Activated naive CD4-positive, alpha-beta T cell (primary cell): ENCODE results near the gene LDLRAD3.
A peak's percentile ranks its signal among the peaks of the same experiment; 100 is the strongest.
"Not testable (repeated sequence)": the region's sequence is repeated elsewhere in the genome, so short reads cannot be mapped to it uniquely, and the experiment has no call there.

Source experiments
- DNase-seq, 4 experiments: peaks; one replicate each; lab custom pipeline; 2025; lab: John Stamatoyannopoulos, UW

LDLRAD3 gene

GRCh38 chr11:35943713-35944502 lies at the start of gene LDLRAD3:
Gene LDLRAD3, plus strand, starts transcription at chr11:35944062. Its CDS starts 37 bp downstream, at chr11:35944099.
- DNase-seq: peak in 1 of 4 experiments; percentile 2

- DNase-seq: no peak
Observed at GRCh38 chr11:35897019-35897418, 46.8 kb upstream of the LDLRAD3 start.

DNA sequence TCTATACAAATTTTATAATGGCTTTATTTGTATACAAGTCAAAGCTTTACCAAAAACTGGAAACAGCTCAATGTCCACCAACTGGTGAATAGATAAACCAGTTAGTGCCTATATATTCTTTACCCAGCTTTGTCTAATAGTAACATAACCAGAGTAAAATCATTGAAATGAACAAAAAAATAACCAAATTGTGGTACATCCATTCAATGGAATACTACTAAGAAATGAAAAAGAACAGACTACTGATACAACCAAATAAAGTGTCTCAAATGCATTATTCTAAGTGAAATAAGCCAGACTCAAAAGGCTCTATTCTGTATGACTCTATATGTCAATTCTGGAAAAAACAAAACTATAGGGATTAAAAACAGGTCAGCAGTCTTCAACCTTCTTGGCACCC lies 40.9 kb upstream of the LDLRAD3 start:
- no peak for DNase-seq

DNA sequence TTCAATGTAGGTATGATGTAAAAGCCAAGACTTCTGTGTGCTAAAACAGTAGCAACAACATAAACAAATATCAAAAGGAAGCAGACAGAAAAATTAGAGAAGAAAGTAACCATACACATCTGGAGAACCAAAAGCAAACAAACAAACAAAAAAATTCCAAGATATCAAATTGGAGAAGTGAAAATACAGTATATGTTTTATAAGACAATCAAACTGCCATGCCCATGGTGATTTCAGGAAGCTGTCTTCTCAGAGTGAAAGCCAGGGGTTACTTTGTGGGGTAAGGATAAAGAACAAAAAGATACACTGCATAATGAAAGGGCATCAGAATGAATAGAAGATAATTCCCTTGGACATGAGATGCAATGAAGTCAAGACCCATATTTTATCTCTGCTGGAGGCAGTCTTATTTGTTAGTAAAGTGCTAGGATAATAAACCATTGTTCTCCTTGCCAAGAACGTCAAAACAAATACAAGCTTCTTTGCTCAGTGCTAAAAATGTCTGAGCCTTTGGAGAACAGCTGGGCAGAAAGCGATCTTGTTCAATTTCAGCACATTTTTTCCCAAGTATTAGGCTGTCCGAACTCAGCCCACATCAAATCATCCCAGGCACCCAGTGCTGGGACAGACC lies 38.1 kb upstream of the LDLRAD3 start:
- no peak for DNase-seq

- no peak for DNase-seq
Observed at GRCh38 chr11:35906277-35906661, 37.6 kb upstream of the LDLRAD3 start.

DNA sequence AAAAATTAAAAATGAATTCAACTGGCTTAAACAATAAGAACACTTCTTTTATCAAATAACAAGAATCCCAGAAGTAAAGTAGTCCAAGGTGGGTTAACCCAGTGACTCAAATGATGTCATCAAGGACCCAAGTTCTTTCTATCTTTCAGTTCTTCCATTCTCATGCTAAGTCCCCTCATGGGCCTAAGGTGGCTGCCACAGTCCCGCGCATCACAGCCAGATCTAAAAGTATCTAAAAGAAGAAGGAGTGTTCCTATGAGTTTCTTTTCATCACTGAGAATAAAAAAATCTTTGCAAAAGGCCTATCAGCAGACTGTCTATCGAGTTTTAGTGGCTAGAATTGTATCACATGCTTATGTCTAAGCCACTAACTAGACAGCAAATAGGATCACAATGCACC lies 37.2 kb upstream of the LDLRAD3 start:
- no peak for DNase-seq

DNA sequence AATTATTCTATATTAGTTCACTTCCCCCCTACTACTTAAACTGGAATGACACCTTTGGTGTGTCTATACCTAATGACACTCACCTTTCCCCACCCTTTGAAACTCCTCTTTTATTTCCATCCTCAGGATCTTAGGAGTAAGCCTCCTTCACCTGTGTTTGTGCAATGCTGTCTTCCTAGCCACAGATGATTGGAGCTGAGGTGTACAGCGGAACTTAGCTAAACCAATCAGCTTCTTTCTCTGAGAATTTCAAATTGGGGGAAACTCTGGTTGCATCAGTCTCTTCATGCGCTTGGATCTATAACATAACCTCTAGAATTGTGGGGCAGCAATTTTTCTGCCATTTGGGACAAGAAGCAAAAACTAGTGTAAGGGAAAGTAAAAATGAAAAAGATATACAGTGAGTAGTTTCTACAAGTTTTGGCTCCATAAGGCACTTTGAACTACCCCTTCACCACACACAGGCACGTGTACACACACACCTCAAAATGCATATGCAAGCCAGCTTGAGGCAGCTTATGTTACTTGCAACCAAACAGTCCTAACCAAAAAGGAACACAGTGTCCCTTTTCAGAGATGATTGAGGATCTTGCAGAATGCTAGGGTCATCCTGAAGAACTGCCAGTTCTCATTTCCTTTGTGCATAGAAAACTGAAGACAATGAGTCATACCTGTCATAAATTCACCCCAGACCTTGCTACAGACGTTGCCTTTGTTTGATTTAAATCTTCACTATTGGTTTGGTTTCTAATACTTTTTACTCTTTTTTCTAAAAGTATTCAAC lies 36.0 kb upstream of the LDLRAD3 start:
- DNase-seq: no peak

DNA sequence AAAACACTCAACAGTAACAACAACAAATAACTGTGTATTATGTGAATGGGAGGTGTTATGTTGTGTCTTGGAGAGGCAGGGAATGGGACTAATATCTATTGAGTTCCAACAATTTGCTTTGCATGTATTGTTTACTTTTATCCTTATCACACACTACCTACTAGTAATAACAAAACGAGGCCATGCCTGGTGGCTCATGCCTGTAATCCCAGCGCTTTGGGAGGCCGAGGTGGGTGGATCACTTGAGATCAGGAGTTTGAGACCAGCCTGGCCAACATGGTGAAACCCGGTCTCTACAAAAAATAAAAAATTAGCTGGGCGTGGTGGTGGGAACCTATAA lies 35.5 kb upstream of the LDLRAD3 start:
- DNase-seq: not testable (repeated sequence)

DNA sequence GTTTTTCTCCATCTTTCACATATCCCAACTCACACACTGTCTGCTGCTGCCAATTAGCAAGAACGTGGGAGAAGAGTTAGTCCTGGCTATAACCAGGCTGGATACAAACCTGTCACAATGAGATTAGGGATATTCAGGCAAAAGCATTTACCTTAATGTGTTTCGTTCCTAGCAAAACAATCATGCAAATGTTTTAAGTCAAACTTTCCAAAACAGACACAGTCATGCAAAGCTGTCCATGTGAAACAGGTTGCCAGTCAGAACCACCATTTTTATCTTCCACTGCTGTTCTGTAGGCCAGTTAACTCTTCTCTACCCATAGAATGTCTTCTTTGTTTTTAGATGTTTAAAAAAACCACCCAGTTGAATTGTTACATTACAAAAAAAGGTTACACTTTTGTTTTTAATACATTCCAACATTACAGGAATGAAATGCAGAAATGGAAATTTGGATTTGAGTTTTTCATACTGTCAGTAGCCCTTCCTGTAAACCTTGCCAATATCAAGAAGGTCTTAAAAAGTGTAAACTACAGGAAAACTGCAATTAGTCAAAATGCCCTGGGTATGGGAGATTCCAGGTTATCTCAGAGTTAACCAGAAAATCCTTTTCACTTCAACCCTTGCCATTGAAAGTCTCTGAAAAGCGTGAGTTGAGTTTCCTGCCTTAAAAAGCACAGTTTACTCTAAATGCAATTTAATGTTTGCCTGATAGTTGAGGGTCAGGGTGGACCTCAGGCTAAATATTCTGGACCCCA lies 34.2 kb upstream of the LDLRAD3 start:
- DNase-seq: no peak

DNA sequence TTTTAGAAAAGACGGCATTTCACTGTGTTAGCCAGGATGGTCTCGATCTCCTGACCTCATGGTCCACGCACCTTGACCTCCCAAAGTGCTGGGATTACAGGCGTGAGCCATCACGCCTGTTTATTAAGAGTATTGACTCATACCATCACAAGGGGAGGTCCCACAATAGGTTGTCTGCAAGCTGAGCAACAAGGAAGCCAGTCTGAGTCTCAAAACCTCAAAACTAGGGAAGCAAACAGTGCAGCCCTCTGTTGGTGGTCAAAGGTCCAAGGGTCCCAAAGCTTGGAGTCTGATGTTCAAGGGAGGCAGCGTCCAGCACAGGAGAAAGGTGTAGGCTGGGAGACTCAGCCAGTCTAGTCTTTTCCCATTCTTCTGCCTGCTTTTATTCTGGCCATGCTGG lies 32.8 kb upstream of the LDLRAD3 start:
- DNase-seq: no peak

GRCh38 chr11:35911616-35912165 lies 32.2 kb upstream of the LDLRAD3 start:
- DNase-seq: no peak

- not testable (repeated sequence) for DNase-seq
Observed at GRCh38 chr11:35912436-35912835, 31.4 kb upstream of the LDLRAD3 start.

- no peak for DNase-seq
Observed at GRCh38 chr11:35912883-35913624, 30.8 kb upstream of the LDLRAD3 start.

DNA sequence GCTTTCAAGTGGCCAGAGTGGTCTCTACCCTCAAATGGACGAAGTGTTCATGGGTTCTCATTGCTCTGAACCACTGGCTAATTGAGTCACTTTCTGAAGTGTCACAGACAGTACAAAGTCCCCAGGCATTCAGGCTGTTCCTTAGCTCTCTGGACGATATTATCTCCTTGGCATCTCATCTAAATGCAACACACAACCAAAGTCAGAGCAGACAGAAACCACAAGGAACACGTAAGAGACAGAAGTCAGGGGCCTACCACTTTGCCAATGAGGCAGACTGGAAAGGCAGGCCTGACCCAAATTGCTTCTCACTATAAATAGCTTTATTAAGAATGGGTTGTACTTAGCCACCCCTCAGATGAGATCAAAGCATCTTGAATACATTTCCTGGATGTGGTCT lies 29.0 kb upstream of the LDLRAD3 start:
- DNase-seq: no peak

DNA sequence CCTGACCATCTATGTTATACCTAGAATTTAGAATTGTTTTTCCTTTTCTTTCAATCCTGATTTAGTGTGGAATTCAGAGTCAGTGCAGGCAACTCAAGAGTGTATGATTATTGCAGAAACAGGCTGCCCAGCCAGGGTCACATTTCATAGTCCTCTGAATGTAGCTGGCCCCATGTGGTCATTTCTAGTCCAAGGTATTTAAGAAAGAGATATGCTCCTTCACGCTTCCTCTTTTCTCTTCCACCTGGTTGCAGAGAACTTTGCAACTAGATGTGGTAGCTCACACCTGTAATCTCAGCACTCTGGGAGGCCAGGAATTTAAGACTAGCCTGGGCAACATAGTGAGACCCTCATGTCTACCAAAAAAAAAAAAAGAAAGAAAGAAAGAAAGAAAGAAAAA lies 27.6 kb upstream of the LDLRAD3 start:
- no peak for DNase-seq

DNA sequence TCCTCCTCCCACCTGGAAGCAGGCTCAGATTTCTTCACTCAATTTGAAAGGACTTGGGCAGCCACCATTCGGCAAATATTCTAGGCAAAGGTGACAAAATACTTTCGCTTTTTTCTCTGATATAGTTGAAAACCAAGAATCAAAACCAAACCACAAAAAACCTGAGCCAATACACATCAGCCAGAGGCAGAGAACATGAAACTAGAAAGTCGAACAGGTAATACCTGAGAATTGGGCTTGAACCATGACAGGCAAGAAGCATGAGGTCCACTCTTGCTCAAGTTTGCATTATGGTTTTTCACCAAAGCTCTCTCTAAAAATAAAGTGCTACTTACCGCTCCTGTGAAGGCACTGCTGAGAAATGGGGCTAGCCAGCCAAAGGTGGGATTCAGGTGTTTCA lies 26.2 kb upstream of the LDLRAD3 start:
- DNase-seq: no peak

GRCh38 chr11:35918716-35919115 lies 25.1 kb upstream of the LDLRAD3 start:
- no peak for DNase-seq

DNA sequence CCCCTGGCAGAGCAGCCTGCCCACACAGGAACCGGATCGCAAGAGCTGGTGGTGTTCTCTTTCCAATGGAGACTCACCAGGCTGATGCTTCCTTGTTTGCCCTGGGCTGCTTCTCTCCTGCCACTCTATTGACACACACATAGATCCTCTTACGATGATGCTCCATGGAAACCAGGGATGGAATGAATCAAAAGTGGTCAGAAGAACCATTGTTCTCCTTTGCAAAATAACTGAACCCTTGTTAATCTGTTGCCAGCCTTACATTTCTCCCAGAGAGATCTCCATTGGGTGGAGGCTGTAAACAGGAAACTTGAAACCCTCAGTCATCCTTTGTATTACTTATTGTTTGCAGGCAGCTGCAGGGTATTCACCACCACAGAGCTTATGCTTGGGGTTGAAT lies 24.6 kb upstream of the LDLRAD3 start:
- no peak for DNase-seq

DNA sequence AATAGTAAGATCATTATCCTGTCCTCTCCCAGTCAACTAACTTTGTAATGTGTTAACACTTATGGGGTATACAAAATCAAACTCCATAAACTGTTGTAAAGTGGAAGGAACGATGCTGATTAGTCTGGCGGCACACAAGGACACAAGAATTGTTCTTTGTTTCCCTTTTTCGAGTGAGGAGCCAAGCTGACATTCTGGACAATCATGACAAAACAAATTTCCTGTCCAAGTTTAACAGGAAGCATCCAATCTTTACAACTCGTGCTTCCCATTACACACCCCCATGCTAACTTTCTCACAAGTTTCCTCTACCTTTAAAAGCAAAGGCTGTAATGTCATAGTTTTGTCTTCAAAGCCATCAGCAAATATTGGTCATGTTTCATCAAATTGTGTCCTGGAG lies 20.4 kb upstream of the LDLRAD3 start:
- no peak for DNase-seq

DNA sequence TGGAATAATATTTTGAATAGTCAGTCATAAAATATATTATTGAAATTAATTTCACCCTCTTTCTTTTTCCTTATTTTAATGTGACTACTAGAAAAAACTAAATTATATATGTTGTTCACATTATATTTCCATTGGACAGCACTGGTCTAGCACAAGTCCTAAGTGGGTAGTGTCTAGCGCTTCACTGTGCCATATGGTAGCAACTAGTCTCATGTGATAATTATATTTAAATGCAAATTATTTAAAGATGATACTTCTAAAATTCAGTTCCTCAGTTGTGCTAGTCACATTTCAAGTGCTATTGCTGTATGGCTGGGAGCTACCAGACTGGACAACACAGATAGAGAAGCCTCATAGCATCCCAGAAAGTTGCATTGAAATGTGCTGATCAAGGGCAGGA lies 19.1 kb upstream of the LDLRAD3 start:
- no peak for DNase-seq

DNA sequence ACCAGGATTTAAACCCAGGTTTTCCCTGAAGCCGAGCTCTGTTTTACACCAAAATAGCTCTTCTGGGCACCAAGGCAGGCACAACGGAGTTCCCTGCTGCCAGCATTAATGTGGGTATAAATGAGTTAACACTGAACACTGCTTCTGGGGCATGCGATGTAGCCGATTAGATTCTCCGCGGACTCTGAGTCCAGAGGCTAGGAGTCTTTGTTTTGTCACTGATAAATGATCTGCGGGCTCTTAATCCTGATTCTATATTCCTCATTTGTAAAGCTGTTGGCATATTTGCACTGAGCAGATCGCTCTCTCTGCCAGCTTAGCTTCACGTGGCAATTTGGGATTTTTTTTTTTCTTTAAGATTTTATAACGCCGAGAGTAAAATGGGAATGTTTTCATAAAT lies 16.8 kb upstream of the LDLRAD3 start:
- no peak for DNase-seq
